HG02870 (cell line): ENCODE measurements around the gene ADGRL1.
"Not testable (repeated sequence)": the region's sequence is repeated elsewhere in the genome, so short reads cannot be mapped to it uniquely, and the experiment has no call there.

Source experiments
- ATAC-seq: cut with Tn5 transposase; IDR thresholded peaks from one replicate; pipeline ENCODE4 v1.9.1; 2021; ENCODE audit warnings: mild to moderate bottlenecking, moderate library complexity; ENCODE audit not compliant: unreplicated experiment

Gene ADGRL1

DNA sequence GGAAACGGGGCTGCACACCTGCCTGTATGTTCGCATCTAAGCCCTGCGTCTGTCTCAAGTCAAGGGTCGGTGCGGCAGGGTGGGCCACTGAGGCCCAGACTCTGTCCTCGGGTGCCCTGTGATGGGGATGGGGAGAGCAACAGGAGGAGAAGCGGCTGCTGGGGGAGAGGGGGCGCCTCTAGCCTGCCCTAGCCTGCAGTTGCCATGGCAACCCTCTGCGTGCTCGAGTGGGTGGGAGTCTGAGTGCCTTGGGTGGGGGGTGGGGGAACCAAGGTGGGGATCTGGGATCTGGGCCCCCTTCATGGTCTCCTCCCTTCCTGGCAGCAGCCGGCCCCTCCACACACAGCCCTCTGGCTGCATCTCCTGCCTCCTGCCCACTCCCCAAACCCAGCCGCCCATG lies 10.8 kb downstream of the ADGRL1 start:
- ATAC-seq, result not testable (repeated sequence)

DNA sequence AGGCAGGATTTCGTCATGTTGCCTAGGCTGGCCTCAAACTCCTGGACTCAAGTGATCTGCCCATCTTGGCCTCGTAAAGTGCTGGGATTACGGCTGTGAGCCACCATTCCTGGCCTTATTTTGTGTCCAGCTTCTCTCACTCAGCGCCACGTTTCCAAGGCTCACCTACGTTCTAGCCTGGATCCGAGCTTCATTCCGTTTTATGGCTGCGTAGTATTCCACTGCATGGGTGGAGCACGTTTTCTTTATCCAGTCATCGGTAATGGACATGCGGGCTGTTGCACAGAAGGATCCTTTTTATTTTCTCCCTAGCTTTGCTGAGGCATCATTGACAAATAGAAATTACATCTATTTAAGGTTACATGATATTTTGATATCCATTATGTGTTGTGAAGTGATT lies 16.6 kb downstream of the ADGRL1 start:
- ATAC-seq, result no peak

DNA sequence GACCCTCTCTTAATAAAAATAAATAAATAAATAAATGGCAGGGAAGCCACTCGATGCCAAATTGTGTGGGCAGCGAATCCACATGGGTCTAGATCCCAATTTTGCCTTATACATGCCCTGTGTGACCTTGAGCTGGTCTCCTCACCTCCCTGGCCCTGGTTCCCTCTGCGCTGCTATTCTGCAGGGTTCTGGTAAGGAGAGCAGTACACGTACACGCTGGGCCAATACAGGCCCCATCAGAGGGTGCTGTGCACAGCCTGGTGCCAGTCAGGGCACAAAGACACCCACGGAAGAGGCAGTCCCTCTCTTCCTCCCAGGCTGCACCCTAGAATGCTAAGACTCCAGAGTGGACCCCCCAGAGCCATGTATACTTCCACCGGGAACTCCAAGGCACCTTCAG lies 17.9 kb downstream of the ADGRL1 start:
- not testable (repeated sequence) for ATAC-seq

DNA sequence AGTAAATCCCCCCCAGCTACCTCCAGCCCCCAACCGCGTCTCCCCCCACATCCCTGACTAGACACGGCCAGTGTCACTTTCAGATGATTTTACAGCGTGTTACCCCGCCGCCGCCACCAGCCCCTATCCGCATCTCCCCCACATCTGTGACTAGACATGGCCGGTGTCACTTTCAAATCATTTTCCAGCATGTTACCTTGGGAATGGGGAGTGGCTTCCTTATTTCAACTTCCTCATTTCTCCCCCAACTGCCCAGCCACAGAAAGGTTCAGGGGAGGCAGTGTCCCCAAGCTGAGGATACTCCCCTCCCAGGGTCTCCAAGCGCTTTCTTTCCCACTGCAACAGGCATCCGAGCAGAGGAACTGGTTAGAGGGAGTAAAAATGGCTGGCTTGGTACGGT lies 18.4 kb downstream of the ADGRL1 start:
- no peak for ATAC-seq

DNA sequence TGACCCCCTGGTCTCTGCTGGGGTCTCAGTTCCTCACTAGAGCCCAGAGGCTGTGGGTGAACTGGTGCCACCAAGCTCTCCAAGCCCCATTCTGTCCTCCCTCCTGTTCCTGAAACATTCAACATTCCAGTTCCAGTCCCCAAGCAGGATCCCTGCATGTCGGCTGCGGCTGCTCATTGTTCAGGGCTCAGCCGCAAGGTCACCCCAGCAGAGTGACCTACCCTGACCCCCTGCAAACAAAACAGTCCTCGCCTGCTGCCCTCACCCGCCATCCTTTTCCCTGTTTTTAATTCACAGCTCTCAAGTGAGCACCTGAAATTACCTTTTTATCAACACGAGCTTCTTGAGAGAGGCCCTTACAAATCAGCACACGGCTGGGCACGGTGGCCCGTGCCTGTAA lies 19.3 kb downstream of the ADGRL1 start:
- not testable (repeated sequence) for ATAC-seq

DNA sequence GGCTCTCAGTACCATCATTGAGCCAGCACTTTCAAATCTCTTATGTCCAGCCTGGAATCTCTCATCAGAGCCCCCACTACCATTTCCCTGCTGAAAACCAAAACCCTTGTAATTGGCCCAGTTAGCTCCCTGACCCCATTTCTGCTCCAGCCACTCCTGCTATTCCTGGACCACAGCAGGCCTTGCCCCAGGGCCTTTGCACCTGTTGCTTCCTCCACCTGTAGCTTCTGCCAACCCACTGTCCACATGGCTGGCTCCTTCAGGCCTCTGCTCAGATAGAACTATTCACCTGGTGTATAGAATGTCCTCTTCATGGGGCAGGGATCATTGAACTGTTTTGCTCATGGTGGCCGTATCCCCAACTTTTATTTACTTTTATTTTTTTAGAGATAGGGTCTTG lies 20.3 kb downstream of the ADGRL1 start:
- ATAC-seq, result not testable (repeated sequence)

DNA sequence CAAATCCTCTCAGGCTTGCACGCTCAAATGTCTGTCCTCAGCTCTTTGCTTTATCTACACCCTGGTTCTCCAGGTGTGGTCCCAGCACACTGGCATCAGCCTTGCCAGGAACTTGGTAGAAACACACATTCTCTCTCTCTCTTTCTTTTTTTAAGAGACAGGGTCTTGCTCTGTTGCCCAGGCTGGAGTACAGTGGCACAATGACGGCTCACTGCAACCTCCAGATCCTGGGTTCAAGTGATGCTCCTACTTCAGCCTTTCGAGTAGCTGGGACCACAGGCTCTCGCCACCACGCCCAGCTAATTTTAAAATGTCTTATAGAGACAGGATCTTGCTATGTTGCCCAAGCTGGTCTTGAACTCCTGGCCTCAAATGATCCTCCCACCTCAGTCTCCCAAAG lies 20.8 kb downstream of the ADGRL1 start:
- no peak for ATAC-seq

DNA sequence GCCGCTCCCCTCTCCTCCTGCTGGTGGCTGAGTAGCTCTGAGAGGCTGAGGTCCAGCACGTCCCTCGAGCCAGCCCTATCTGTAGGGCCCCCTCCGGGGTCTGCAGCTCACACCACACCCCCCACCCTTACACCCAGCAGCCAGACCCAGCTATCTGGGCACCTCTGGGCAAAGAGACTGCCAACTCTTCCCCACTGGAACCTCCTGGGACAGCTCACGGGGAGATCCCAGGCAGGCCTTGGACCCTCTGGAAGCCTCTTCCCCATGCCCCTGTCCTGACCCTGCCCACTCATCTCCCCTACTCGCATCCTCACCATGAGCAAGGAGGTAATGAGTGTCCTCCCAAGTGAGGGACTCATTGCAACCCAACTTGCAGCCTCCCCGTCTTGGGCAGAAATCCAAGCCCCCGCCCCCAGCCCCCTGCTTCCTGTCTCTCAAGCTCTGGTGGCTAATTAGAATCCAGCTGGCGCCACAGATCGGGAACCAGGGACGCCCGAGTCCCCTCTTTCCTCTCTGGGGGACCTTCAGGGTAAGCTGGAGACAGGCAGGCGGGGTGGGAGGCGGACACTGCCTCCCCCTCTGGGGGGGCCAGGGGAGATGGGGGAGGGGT lies 22.1 kb downstream of the ADGRL1 start:
- no peak for ATAC-seq

DNA sequence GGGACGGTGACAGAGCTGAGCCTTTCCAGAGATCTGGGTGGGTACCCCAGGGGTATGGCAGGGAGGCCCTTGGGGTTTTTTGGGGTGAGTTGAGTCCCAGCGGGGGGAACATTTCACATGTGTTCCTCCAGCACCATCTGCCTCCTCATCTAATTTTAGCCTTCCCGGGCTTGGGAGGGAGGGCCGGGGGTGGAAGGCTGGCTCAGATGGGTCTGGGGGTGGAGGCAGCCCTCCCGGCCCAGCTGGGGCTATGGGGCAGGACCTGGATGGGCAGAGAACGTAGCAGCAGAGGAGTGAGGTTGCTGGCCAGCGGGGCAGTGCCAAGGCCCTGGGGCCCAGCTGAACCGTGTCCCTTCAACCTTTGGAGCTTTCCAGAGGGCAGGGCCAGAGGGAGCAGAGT lies 23.5 kb downstream of the ADGRL1 start:
- no peak for ATAC-seq

DNA sequence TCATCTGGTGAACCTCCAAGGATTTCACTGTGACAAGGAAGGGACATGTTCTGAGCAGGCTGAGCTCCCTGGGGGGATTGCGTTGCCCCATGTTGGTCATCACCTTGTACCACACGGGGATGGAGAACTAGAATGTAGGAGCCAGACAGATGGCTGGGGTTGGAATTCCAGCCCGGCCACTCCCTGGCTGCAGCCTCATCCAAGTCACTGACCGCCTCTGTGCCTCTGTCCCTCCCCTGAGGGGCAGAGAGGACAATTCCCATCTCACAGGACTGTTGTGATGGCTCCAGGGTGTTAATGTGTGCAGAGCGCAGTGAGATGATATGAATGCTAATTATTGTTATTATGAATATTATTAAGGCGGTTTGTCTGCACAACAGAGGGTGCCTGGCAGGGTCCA lies 24.1 kb downstream of the ADGRL1 start:
- no peak for ATAC-seq

DNA sequence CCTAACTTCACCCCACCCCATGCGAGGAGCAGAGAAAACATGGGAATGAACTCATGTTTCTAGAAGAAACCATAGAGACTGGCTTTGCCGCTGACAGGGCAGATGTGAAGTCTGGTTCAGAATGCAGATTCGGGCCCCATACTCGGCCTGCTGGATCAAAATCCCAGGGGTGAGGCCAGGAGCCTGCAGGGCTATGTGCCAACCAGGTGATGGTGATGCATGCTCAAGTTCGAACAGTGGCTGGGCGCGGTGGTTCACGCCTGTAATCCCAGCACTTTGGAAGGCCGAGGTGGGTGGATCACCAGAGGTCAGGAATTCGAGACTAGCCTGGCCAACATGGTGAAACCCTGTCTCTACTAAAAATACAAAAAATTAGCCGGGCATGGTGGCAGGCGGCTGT lies 24.8 kb downstream of the ADGRL1 start:
- ATAC-seq, result not testable (repeated sequence)

DNA sequence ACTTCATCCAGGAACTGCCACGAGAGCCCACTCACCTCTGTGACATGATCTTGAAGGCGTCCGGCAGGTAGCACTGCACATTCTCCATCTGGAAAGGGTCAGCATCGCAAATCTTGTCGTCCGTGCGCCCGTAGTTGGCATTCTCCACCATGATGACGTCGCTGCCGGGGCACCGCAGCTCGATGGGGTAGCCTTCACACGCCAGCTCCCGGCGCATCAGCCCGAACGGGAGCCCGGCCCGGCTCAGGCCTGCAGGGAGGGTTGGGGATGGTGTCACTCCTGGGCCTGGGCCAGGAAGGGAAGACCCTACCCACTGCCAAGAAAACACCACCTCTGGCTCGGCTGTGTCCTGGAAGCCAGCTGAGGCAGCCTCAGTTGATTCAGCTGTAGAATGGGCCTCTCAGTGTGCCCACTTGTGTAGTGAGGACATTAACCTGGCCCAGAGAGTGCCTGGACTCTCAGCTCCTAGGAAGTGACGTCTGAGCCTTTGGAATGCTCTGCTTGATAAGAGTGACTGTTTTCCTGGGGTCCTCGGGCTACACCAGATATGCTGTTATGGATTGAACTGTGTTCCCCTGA lies 28.4 kb downstream of the ADGRL1 start:
- no peak for ATAC-seq

DNA sequence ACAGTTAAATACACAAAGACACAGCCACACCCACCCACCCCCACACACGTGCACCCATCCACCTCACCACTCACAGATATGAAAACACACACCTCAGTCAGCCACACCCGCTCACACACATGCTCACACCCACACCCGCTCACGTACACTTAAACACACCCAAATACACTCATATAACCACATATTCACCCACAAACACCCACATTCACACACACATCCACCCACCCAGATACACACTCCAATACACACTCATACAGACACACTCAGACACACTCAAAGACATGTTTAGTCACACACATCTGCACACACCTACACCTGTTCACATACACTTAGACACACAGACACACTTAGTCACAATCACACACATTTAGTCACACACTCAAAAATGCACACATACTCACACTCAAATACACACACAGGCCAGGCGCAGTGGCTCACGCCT lies 30.6 kb downstream of the ADGRL1 start:
- no peak for ATAC-seq

DNA sequence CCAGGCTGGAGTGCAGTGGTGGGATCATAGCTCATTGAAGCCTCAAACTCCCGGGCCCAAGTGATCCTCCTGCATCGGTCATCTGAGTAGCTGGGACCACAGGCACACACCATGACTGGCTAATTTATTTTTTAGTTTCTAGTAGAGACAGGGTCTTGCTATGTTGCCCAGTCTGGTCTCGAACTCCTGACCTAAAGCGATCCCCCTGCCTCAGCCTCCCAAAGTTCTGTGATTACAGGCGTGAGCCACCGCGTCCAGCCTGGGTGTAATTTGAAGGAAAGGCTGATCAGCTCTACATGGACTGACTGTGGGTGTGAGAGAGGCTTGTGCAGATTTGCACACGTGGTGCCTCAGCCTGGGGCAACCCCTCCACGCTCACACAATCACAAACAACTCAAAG lies 31.1 kb downstream of the ADGRL1 start:
- no peak for ATAC-seq

DNA sequence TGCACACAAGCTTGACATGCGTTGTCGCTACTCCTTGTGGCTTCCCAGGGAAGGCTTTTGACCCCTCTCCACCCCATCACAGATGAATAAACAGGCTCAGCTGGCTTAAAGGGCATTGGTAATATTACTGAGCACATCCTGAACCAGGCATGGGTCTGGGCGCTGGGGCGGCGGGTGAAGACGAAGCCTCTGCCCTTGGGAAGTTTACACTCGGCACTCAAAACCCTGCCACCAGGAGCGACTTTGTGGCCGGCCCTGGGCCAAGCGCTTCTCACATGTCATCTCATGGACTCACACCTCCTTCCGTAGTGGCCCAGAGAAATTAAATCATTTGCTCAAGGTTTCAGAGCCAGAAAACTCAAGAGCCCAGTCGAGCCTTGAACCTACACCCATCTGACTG lies 37.0 kb downstream of the ADGRL1 start:
- no peak for ATAC-seq

DNA sequence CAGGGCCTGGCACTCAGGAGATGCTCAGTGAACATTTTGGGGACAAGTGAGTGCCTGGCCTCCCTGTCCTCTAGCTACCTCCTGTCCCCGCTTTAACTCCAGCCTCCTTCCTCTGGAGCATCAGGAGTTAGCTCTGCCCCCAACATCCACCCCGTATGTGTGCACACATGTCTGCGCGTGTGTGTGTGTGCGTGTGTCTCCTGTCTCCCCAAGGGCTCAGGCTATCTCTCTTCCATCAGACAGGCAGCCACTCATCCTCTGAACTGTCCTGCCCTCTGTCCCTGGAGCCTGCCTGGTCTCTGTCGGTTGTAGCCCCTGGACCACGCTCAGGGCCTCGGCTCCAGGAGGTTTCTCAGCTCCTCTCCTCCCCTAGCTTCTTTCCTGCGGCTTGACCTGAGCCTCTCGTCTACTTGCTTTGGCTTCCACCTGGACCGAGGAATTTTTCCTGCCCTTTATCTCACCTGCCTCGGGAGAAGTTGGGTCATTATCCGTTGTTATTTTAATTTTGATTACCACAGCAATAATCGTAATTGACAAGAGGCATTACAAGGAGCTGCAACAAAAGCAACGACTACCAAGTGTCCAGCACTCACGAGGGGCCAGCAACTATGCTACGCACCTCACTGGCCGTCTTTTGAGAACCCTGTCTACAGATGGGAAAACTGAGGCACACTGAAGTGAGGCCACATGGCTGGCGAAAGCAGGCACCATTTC lies 37.6 kb downstream of the ADGRL1 start:
- ATAC-seq, result no peak

DNA sequence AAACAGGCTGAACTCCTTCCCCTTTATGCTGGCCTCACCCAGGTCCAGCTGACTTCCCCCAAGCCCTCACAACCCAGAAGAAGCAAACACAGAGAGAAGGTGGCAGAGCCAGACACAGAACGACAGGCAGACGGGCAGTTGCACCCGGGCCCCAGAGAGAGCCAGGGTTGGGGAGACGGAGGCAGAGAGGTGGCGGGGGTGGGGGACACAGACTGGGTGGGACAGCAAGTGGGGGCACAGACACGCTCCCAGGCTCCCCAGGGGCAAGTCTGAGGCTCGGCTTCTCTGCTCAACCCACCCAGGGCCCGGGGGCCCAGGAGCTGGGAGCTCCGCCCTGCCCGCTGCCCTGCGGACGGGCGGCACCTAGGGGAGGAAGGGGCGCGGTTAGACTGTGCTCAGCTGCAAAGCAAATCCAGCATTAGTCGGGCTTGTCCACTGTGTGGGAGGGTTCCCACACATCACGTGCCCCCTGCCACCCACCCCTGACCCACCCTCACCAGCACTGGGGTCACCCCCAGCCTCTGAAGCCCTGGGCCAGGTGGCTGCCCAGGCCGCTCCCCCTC lies 38.3 kb downstream of the ADGRL1 start:
- ATAC-seq, result no peak

DNA sequence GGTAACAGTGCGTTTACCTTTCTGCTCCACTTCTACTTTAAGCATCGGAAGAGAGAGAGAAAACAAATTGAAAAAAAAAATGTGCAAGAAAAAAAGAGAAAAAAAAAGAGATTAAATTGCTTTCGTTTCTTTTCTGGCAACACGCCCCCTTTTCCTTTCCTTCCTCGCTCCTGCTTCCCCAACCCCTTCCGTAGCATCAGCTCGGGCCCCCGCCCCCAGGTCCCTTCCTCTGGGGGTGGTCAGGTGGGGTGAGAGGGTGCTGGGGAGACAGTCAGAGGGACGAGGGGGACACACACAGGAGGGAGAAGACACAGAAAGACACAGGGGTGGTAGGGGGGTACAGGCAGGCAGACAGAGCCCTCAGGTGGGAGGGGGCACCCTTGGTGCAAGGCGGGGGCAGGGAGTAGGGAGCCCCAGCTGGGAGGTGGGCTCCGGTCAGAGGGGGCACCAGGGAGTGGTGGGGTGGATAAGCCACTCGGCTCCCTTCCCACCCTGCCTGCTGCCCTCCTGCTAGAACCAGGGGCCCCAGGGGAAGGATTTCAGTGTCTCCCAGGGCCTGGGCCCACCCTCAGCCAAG lies 38.9 kb downstream of the ADGRL1 start:
- no peak for ATAC-seq

DNA sequence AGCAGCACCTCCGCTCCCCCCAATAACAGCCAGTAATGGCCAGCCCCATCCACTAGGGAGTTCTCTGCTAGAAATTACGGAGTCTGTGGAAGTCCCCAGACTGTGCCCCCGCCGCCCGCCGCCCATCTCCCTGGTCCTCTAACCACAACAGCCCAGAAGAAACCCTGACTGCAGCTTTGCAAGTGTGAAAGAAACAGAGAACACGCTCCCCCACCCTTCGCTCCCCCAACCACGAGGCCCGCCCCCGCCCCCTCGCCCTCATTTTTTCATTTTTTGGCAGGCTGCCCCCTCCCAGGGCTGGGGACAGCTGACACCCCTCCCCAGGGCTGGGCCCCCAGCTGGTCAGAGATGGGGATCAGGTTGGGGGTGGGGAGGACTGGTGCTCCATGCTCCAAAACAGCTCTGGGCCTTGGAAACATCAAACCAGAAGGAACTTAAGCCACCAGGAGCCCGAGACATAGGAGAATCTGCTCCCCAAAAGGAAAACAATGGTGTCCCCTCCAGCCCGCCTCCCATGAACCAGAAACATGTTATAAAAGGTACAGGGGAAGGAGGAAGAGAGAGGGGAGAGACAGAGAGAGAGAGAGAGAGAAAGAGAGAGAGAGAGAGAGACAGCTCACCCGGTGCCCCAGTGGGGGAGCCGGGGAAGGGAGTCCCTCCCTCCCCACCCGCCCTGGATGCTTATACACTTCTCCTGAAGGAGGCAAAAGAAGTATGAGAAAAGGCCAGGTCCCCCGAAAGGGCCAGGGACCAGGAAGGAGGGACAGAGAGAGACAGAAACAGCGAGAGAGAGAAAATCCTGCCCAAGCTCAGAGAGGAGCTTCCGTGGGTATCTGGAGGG lies 39.8 kb downstream of the ADGRL1 start:
- no peak for ATAC-seq

DNA sequence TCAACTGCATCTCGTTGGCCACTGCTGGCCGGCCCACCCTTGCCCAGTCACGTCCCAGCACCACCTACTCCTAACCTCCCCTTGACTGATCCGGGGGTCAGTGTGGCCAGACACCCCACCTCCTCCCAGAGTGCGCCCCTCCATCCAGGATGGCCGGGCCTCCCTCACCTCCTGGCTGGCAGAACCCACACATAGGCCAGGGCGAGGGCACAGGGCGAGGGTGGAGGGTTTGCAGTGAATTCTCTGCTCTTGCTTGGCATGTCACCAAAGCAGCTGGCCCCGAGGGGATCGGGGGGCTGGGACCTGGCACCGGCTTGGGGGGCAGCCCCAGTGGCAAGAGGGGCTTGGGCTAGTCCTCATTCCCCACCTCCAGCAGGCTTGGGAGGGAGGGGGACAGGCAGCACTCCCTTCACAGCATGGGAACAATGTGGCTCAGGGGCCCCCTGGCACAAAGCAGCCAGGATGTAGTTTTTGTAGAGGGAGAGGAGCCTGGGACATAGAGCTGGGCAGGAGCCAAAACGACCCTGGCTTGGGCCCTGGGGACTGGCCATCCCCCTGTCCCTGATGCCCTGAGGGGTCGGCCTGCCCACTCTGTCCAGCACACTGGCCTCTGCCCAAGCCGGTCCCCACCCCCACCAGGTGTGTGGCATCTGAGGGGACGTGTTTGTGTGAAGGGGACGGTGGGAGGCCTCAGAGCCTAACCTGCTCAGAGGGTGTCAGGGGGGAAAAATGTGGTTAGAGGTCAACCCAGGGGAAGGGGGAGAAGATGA lies 41.1 kb downstream of the ADGRL1 start:
- ATAC-seq, result no peak
